ENCODE data around the gene ADAMTS13. TPM values are rescaled to one million over a fixed set of nuclear protein-coding genes. Genes with fewer than 3 reads are reported as not detected.

ADAMTS13 gene
- total and polyA plus RNA-seq, 2 donors (not counting 3 experiments of a cell fraction or from before 2014, with no cell fraction given): 1.5 to 2.5 TPM

- no peak overlapping the region for H2AFZ ChIP-seq (ENCODE audit: low read depth, low read length)
- no peak overlapping the region for H3K4me3 ChIP-seq (replicated peaks in 1 of 3; ENCODE audit: insufficient read depth in 1 of 3, low read depth in 1 of 3, low read length in 3 of 3)
- H3K4me1 ChIP-seq (ENCODE audit: control insufficient read depth, extremely low read depth, insufficient read depth, low read length): no peaks in the 10 kb centered on the region
- H3K79me2 ChIP-seq (ENCODE audit: control insufficient read depth, insufficient read depth, low read length): no peaks in the 10 kb centered on the region
- H3K9ac ChIP-seq (replicated peaks; ENCODE audit: extremely low read depth, insufficient read depth, low read length): no peak overlapping the region
- intact Hi-C loops (cut with micrococcal nuclease): no loop called here
- no peak overlapping the region for H3K4me2 ChIP-seq (ENCODE audit: insufficient read depth, low read length)
- no peaks in the 10 kb centered on the region for H3K9me1 ChIP-seq (replicated peaks; ENCODE audit: control insufficient read depth, extremely low read depth, insufficient read depth, low read length)
- no peaks in the 10 kb centered on the region for H3K9me3 ChIP-seq (replicated peaks; ENCODE audit: control insufficient read depth, insufficient read depth, low read length)
- H3K27ac ChIP-seq (ENCODE audit: insufficient read depth, low read depth, low read length): no peak overlapping the region
- ChIA-PET CTCF (no interaction called here), POLR2A (no interaction called here)
- no peaks in the 10 kb centered on the region for H3K27me3 ChIP-seq (ENCODE audit: control insufficient read depth in 2 of 2, insufficient read depth in 2 of 2, low read length in 2 of 2)
- H3K36me3 ChIP-seq (ENCODE audit: control insufficient read depth in 2 of 2, extremely low read depth in 1 of 2, insufficient read depth in 2 of 2, low read length in 2 of 2): no peaks in the 10 kb centered on the region
- BruUV-seq (replicated peaks): no TSS peak
- no peak for FAIRE-seq
- TF ChIP-seq, protein P1, sequence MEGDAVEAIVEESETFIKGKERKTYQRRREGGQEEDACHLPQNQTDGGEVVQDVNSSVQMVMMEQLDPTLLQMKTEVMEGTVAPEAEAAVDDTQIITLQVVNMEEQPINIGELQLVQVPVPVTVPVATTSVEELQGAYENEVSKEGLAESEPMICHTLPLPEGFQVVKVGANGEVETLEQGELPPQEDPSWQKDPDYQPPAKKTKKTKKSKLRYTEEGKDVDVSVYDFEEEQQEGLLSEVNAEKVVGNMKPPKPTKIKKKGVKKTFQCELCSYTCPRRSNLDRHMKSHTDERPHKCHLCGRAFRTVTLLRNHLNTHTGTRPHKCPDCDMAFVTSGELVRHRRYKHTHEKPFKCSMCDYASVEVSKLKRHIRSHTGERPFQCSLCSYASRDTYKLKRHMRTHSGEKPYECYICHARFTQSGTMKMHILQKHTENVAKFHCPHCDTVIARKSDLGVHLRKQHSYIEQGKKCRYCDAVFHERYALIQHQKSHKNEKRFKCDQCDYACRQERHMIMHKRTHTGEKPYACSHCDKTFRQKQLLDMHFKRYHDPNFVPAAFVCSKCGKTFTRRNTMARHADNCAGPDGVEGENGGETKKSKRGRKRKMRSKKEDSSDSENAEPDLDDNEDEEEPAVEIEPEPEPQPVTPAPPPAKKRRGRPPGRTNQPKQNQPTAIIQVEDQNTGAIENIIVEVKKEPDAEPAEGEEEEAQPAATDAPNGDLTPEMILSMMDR (IDR thresholded peaks at IDR 0.05; ENCODE audit: extremely low read depth in 1 of 2, insufficient read depth in 1 of 2, low read depth in 1 of 2, low read length in 2 of 2): no peak
- TF ChIP-seq POLR2A (IDR thresholded peaks at IDR 0.05; ENCODE audit: low read depth, low read length) (no peak), MYC (IDR thresholded peaks at IDR 0.05; ENCODE audit: low read depth, low read length) (no peak)
- dilution Hi-C loops (cut with MboI; ENCODE audit: extremely low pct_ligation_motif_present, low sequenced_read_pairs): no loop called here
- no peak for DNase-seq (ENCODE audit: low read depth, low spot score)
- H4K20me1 ChIP-seq (replicated peaks; ENCODE audit: control insufficient read depth, extremely low read depth, insufficient read depth, low read length): no peaks in the 10 kb centered on the region
Observed at GRCh38 chr9:133493428-133493827, 71.3 kb downstream of the ADAMTS13 start.

- POLR2A ChIA-PET: no interaction called here
- DNase-seq (ENCODE audit: low read depth, low spot score): no peak
- TF ChIP-seq EZH2 (IDR thresholded peaks at IDR 0.05; ENCODE audit: borderline replicate concordance, low read depth, low read length, severe bottlenecking) (no peak), JUN (IDR thresholded peaks at IDR 0.05; ENCODE audit: borderline replicate concordance, insufficient read depth, insufficient read length, low read depth) (no peak), MYC (IDR thresholded peaks at IDR 0.05; ENCODE audit: low read depth, low read length) (no peak)
- no peak overlapping the region for H3K27ac ChIP-seq (ENCODE audit: insufficient read depth, low read depth, low read length)
- CTCF ChIA-PET: no interaction called here
- dilution Hi-C loops (cut with MboI; ENCODE audit: extremely low pct_ligation_motif_present, low sequenced_read_pairs) (no loop called here), intact Hi-C loops (cut with micrococcal nuclease) (no loop called here)
- H3K4me1 ChIP-seq (ENCODE audit: control insufficient read depth, extremely low read depth, insufficient read depth, low read length): no peaks in the 10 kb centered on the region
- H3K27me3 ChIP-seq (ENCODE audit: control insufficient read depth in 2 of 2, insufficient read depth in 2 of 2, low read length in 2 of 2): no peaks in the 10 kb centered on the region
- H3K79me2 ChIP-seq (ENCODE audit: control insufficient read depth, insufficient read depth, low read length): no peaks in the 10 kb centered on the region
- H2AFZ ChIP-seq (ENCODE audit: low read depth, low read length): no peak overlapping the region
- no peak for FAIRE-seq
- no peak overlapping the region for H3K4me3 ChIP-seq (replicated peaks in 1 of 3; ENCODE audit: insufficient read depth in 1 of 3, low read depth in 1 of 3, low read length in 3 of 3)
- no peaks in the 10 kb centered on the region for H3K9me1 ChIP-seq (replicated peaks; ENCODE audit: control insufficient read depth, extremely low read depth, insufficient read depth, low read length)
- H3K36me3 ChIP-seq (ENCODE audit: control insufficient read depth in 2 of 2, extremely low read depth in 1 of 2, insufficient read depth in 2 of 2, low read length in 2 of 2): no peaks in the 10 kb centered on the region
- no peak overlapping the region for H3K9ac ChIP-seq (replicated peaks; ENCODE audit: extremely low read depth, insufficient read depth, low read length)
- no peaks in the 10 kb centered on the region for H3K9me3 ChIP-seq (replicated peaks; ENCODE audit: control insufficient read depth, insufficient read depth, low read length)
- H3K4me2 ChIP-seq (ENCODE audit: insufficient read depth, low read length): no peak overlapping the region
- BruUV-seq (replicated peaks): no TSS peak
- H4K20me1 ChIP-seq (replicated peaks; ENCODE audit: control insufficient read depth, extremely low read depth, insufficient read depth, low read length): no peaks in the 10 kb centered on the region
Observed at GRCh38 chr9:133493845-133494540, 71.8 kb downstream of the ADAMTS13 start.

All from endothelial cell of umbilical vein (primary cell).